ENCODE results near the gene AFAP1L2.

- TF ChIP-seq CTCF (IDR thresholded peaks at IDR 0.05) (no peak), POLR2AphosphoS5 (IDR thresholded peaks at IDR 0.05) (no peak)
Measured at GRCh38 chr10:114300036-114300645, 104.2 kb downstream of the AFAP1L2 start.

Data from prostate gland (tissue), 2 donors.